HG02798 (cell line): ENCODE results near the gene NEDD1.

Experiments
- ATAC-seq: cut with Tn5 transposase; IDR thresholded peaks from one replicate; pipeline ENCODE4 v1.9.1; 2021; ENCODE audit warnings: mild to moderate bottlenecking; ENCODE audit not compliant: unreplicated experiment, poor library complexity

Gene NEDD1

GRCh38 chr12:96997797-96998484 is 90.9 kb downstream of the NEDD1 start:
- ATAC-seq = no peak

- no peak for ATAC-seq
Observed at GRCh38 chr12:97003276-97003675, 96.2 kb downstream of the NEDD1 start.
